HG03095 (cell line): ENCODE measurements around the gene PRCP.

Experiments
- ATAC-seq: cut with Tn5 transposase; IDR thresholded peaks from one replicate; pipeline ENCODE4 v1.9.1; 2021; ENCODE audit warnings: moderate library complexity; ENCODE audit not compliant: unreplicated experiment

The PRCP gene

GRCh38 chr11:82790723-82791484 is 109.3 kb downstream of the PRCP start:
- no peak for ATAC-seq

GRCh38 chr11:82787981-82788380 is 112.2 kb downstream of the PRCP start:
- ATAC-seq = no peak

- ATAC-seq = no peak
Observed at GRCh38 chr11:82786836-82787235, 113.4 kb downstream of the PRCP start.

GRCh38 chr11:82786001-82786400 is 114.2 kb downstream of the PRCP start:
- ATAC-seq = no peak

- no peak for ATAC-seq
Observed at GRCh38 chr11:82782825-82783374, 117.3 kb downstream of the PRCP start.

- ATAC-seq = no peak
Observed at GRCh38 chr11:82778776-82779175, 121.5 kb downstream of the PRCP start.

- no peak for ATAC-seq
Observed at GRCh38 chr11:82776377-82776776, 123.9 kb downstream of the PRCP start.

GRCh38 chr11:82775736-82776346 is 124.4 kb downstream of the PRCP start:
- peak; percentile 98 for ATAC-seq

- no peak for ATAC-seq
Observed at GRCh38 chr11:82775218-82775617, 125.0 kb downstream of the PRCP start.
